ENCODE measurements around the gene NUP214. TPM values are rescaled to one million over a fixed set of nuclear protein-coding genes. Genes with fewer than 3 reads are reported as not detected.

NUP214 gene
- total RNA-seq, 2 donors from 2014 or later, result 44.1 to 55.1 TPM

DNA sequence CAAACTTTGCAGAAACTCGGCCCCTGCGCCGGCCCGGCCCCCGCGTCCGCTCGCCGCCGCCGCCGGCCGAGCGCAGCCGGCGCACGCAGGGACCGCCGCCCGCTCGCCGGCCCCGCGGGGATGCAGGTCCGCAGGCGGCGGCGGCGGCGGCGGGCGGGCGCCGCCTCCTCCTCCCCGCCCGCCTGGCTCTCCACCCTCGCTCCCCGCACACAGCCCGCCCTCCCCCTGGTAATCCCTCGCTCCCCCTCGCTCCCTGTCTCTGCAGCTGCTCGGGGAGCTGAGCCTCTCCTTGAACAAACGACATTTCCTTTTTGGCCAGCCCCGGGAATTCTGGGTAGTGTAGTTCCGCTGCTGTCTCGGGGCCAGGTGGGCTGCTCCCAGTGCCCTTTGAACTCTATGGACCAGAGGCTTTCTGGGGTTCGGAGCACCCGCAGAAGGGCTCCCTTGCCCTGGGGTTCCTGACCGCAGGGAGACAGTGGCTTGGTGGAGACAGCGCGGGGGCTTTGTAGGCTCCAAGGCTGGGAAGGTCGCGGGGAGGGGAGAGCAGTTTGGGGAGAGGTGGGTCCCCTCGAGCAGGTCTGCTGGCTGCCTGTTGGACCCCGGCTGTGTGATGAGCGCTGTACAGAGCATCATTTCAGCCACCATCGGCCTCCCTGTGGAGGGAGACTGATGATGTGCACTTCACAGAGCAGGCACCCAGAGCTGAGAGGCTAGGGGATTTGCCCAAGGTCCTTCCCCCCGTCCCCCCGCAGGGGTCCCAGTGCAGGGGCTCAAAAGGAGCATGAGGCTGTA lies 152.7 kb downstream of the NUP214 start:
- peak; percentile 76 to 81 for DNase-seq
- peak; percentile 84 for ATAC-seq
- intact Hi-C loops (cut with DNase I, micrococcal nuclease), result no loop called here

DNA sequence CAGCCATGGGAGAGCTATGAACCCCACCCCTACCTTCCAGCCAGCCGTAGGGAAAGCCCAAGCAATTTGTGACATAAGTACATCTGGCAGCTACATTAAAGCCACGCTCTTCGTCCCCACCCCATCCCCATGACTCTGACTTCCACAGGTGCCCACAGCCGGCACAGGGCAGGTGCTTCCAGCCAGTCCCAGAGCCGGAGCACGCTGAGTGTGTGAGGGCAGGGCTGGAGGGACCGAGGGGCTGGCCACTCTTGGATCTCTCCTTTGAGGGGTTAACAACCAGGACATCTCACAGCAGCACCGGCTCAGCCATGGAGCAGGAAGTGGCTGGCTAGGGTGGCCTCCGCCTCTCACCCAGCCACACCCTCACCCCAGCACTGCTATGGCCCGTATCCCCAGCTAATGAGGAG lies 153.3 kb downstream of the NUP214 start:
- DNase-seq (no peak), ATAC-seq (peak; percentile 68)
- intact Hi-C loops (cut with DNase I, micrococcal nuclease), result no loop called here

DNA sequence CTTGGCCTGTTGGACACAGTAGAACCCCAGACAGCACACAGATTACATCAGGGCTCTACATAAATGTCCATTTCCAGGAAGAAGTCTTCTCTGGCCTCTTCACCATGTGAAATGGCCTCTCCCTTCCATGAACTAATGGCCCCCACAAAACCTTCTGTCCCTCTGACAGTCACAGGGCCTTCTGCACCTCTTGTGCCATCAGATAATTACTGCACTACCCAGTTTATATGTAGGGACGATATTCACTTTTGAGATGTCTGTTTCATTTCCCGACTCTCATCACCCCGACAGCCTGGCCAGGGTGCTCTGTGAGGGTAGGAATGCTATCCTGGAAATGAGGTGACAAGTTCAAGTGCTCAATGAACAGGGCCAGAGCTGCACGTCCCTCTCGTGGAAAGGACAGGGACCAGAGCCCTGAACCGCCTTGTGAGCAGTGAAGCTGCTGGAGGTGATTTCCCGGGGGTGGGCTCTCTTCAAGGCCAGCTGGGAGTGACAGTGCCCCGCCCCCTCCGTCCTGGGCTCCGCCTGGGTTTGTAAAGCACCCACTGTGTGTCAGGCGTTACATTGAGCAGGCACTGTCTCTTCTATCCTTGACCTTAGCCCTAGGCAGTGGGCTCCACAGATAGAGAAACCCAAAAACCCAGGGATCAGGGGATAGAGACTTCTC lies 153.9 kb downstream of the NUP214 start:
- no peak for ATAC-seq
- intact Hi-C loops (cut with DNase I, micrococcal nuclease), result no loop called here
- no peak for DNase-seq

DNA sequence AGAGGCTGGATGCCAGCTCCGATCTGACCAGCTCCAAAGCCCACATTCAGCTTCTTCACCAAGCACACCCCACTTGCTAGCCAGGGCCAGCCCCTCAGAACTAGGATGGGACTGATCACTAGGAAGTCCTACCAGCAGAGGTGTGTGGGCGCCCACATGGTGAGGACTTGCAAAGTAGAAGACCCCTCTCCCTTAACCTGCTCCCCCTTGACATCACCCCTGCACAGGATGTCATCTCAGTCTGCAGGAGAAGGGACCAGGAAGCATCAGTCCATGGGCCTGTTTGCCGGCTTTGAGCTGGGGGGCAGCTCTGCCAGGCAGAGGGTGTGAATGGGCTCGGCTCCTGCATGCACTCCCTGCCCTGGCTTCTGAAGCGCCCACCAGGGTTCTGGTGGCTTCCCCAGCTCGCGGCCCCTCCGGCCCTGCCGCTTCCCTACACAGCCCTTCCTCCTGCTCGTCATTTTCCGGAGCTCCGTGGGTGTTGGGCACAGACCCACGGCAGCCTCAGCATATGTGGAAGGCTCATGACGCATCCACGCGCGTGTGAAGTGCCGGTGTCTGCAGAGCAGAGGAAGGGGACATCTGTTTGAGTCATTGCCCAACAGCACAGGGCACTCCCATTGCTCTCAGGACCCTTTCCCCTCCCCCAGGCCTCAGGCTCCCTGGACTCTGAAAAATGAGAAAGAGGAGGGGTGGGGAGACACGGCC lies 154.6 kb downstream of the NUP214 start:
- intact Hi-C loops (cut with DNase I, micrococcal nuclease), result no loop called here
- no peak for DNase-seq
- no peak for ATAC-seq

DNA sequence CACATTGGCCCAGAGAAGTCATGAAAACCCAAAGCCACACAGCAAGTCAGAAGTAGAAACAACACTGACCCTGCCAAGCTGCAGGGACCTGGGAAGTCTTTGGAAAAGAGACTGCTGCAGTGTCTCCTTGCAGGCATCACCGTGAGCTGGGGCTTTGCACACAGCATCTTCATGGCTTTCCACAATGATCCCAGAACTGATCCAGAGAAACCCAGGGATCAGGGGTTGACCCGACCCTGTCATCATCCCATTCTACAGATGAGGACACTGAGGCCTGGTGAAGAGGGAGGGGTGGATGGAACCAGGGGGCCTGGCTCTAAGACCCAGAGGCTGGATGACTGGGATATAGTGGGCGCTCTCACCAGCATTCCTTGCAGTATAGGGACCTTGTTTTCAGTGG lies 155.3 kb downstream of the NUP214 start:
- DNase-seq (no peak), ATAC-seq (no peak)
- intact Hi-C loops (cut with DNase I, micrococcal nuclease), result no loop called here

DNA sequence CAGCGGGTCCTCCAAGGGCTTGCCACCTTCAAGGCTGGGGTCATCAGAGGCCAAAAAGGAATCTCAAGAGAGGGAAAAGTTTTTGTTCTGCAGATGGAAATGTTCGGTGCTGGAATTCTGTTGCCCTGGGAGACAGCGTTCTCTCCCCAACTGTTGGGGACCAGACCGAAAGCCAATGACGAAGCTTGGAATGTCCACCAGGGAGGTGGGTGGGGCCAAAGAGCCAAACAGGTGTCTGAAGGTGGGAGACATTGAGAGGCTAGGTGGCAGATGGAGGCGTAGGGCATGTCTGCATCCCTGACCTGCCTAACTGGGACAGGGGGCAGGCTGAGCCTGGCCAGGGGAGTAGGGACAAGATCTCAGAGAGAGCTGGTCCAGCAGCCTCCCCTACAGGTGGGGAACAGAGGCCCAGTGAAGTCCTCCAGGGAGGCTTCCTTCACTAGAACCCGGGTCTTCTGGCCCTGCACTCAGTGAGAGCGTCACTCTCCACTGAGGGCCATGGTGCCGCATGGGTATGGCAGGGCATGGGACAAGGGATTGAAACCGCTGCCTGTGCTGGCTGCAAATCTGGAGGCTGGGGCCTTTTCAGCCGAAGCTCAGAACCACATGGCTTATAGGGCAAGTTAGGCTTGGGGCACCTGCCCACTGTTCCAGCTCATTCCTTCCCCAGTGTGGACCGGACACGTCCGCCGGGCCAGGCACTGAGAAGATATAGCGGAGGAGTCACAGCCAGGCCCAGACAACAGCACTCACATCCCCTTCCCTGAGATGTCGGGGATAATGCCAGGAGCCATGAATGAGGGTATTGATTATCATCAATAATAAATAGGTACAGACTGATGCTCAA lies 156.0 kb downstream of the NUP214 start:
- intact Hi-C loops (cut with DNase I, micrococcal nuclease), result no loop called here
- DNase-seq (no peak), ATAC-seq (no peak)

DNA sequence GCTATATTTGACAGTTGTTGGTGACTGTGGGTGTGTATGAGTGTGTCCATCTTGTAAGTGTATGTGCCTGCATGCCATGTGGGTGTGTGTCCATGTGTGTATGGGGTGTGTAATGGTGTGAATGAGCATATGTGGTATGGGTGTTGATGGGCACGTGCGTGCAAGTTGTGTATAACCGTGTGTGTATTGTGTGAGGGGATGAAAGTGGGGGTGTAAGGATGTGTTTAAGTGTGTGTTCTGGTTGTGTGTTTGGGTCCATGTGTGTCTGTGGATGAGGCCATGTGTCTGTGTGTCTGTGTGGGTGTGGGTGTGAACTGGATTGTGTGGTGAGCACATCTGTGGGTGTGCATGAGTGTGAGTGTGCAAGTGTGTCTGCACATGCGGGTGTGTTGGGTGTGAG lies 156.8 kb downstream of the NUP214 start:
- DNase-seq, result no peak
- no peak for ATAC-seq
- intact Hi-C loops (cut with DNase I, micrococcal nuclease), result no loop called here

DNA sequence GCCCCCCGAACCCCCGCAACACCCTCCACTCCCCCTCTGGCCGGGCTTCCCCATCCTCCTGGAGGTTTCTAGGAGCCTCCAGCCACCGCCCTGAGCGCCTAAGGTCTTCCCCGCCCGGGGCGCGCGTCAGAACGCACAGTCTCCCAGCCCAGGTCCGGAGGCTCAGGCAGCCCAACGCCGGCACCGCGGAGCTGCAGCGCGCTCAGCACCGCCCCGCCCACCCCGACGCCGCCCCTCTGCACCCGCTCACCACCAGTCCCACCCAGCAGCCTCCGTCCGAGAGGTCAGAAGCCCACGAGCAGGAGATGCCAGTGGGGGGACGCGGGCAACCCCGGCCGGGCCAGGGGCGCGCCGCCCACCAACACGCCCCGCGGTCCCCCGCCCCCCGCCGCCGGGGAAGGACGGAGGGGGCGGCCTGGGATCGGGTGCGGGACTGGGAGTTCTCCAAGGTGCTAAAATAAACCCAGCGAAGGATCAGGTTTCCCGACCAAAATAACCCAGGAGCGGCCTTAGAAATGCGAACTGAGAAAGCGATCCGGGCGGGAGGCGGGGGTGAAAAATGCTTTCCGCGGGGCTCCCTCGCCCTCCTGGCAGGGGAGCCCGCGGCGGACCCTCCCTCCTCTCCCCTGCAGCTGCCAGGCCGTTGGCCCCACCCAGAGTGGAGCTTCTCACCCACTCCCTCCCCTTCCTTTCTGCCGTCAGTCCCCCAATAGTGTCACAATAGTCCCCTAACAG lies 157.5 kb downstream of the NUP214 start:
- ATAC-seq, result no peak
- intact Hi-C loops (cut with DNase I, micrococcal nuclease), result no loop called here

More for the DNA sequence above, 157.5 kb downstream of the NUP214 start:
- DNase-seq, result no peak

Other genes starting within 250 kb of the NUP214 start
- gene QRFP, start 228.8 kb upstream of the NUP214 start, total RNA-seq, result not detected
- 1 to 10 TPM; 7.9 to 9.6 TPM for gene FIBCD1, start 186.3 kb upstream of the NUP214 start, total RNA-seq
- 1 to 10 TPM in 1 of 2 donors, under 1 TPM in 1; 0.82 to 1.3 TPM for gene LAMC3, start 116.4 kb upstream of the NUP214 start, total RNA-seq
- gene AIF1L, start 29.1 kb upstream of the NUP214 start, total RNA-seq, result 1 to 10 TPM; 2.7 to 3.7 TPM
- 1 to 10 TPM in 1 of 2 donors, under 1 TPM in 1; 0.85 to 2.7 TPM for gene FAM78A, start 150.9 kb downstream of the NUP214 start, total RNA-seq
- 1 to 10 TPM in 1 of 2 donors, under 1 TPM in 1; 0.43 to 1.1 TPM for gene PLPP7, start 164.1 kb downstream of the NUP214 start, total RNA-seq